Fibroblast of lung (primary cell): ENCODE data around the gene EPHA10.

Experiments used
- CTCF ChIP-seq, 2 donors: IDR thresholded peaks in 1 of 2; conservative IDR thresholded peaks in 1 of 2; 1 replicate in 1 of 2; 2 replicates in 1 of 2; pipeline ENCODE4 v1.5.1; 2011 to 2012; ENCODE audit warnings: low read length in 2 of 2, control low read depth in 1 of 2, inconsistent platforms in 1 of 2, low read depth in 1 of 2, mild to moderate bottlenecking in 1 of 2
- EZH2 ChIP-seq: IDR thresholded peaks from 2 replicates; pipeline ENCODE4 v1.5.1; 2012; ENCODE audit warnings: low read length, control low read depth, mild to moderate bottlenecking; ENCODE audit errors: missing control alignments

- no peak for TF ChIP-seq CTCF (conservative IDR thresholded peaks at IDR 0.05 in 1 of 2, IDR thresholded peaks at IDR 0.05 in 1 of 2; ENCODE audit: low read depth in 1 of 2, low read length in 2 of 2)
- no peak for TF ChIP-seq EZH2
These were observed 5.5 kb downstream of the EPHA10 start for GRCh38 chr1:37759451-37759850.
